ENCODE data around the gene COG1.

DNA sequence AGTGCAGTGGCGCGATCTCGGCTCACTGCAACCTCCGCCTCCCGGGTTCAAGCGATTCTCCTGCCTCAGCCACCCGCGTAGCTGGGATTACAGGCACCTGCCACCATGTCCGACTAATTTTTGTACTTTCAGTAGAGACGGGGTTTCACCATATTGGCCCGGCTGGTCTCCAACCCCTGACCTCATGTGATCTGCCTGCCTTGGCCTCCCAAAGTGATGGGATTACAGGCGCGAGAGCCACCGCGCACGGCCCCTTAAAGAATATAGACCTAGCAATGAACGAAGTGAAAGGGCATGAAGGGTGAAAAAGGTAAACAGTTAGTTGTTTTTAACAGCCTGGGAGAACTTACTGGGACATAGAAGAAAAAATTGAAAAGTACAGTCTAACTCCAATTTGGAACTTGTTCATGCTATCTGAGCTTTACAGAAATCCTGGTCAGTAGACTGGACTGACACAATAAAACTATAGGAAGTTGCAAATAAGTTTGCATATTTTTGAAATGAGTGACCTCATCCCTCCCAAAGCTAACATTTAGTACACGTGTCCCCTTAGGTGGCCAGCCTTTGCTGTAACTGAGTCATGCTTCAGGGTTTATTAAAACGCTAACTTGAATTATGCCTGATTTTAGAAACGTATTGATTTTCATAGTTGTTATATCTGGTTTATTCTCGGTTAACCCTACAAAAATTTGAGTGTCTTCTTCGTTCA lies 1.8 kb downstream of the COG1 start:
- TF ChIP-seq FOS (IDR thresholded peaks at IDR 0.05; ENCODE audit: borderline replicate concordance, insufficient read depth, low read length): no peak
- TF ChIP-seq, protein P1, sequence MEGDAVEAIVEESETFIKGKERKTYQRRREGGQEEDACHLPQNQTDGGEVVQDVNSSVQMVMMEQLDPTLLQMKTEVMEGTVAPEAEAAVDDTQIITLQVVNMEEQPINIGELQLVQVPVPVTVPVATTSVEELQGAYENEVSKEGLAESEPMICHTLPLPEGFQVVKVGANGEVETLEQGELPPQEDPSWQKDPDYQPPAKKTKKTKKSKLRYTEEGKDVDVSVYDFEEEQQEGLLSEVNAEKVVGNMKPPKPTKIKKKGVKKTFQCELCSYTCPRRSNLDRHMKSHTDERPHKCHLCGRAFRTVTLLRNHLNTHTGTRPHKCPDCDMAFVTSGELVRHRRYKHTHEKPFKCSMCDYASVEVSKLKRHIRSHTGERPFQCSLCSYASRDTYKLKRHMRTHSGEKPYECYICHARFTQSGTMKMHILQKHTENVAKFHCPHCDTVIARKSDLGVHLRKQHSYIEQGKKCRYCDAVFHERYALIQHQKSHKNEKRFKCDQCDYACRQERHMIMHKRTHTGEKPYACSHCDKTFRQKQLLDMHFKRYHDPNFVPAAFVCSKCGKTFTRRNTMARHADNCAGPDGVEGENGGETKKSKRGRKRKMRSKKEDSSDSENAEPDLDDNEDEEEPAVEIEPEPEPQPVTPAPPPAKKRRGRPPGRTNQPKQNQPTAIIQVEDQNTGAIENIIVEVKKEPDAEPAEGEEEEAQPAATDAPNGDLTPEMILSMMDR (IDR thresholded peaks at IDR 0.05; ENCODE audit: extremely low read depth in 1 of 2, insufficient read depth in 1 of 2, low read depth in 1 of 2, low read length in 2 of 2): no peak
- TF ChIP-seq POLR2A (IDR thresholded peaks at IDR 0.05; ENCODE audit: low read depth, low read length): no peak

All from endothelial cell of umbilical vein (primary cell).